GM10248 (cell line): ENCODE measurements around the gene CIAO3.

ENCODE experiments used
- CTCF ChIA-PET: fragments of 300-600 bp; sonication (Branson Sonifier 250); formaldehyde crosslinking; extraction: SDS; loops from one replicate; lab custom pipeline; 2021; ENCODE audit warnings: antibody characterized with exemption; lab: Yijun Ruan, JAX
- POLR2A ChIA-PET: fragments of 350-650 bp; sonication (Branson Sonifier 250); formaldehyde crosslinking; extraction: SDS; loops from one replicate; lab custom pipeline; 2020; ENCODE audit warnings: antibody characterized with exemption; lab: Yijun Ruan, JAX
- DNase-seq: peaks from one replicate; pipeline ENCODE4 v3.0.0; 2012; ENCODE audit errors: extremely low spot score
- TF ChIP-seq, protein P1 (sequence below): IDR thresholded peaks from 2 replicates; pipeline ENCODE4 v1.5.1; 2012; ENCODE audit warnings: mild to moderate bottlenecking, low read depth; ENCODE audit errors: extremely low read depth, missing control alignments, control extremely low read depth

CIAO3 gene

DNA sequence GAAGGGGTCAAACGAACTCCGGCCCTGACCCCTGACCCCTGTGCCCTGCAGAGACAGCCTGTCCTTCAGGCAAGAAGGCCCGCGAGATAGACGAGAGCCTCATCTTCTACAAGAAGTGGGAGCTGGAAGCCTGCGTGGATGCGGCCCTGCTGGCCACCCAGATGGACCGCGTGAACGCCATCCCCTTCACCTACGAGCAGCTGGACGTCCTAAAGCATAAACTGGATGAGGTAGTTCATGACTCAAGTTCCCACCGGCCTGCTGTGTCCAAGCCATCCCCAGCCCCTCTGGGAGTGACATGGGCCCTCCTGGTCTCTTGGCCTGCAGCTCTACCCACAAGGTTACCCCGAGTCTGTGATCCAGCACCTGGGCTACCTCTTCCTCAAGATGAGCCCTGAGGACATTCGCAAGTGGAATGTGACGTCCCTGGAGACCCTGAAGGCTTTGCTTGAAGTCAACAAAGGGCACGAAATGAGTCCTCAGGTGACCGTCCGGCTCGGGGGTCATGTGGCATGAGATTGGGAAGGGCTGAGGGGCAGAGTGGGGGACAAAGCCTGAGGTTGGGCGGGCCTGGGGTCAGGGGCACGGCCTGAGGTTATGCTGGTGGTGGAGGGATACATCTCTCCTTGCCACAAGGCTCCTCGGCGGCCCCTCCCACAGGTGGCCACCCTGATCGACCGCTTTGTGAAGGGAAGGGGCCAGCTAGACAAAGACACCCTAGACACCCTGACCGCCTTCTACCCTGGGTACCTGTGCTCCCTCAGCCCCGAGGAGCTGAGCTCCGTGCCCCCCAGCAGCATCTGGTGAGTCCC, 25.4 kb upstream of the CIAO3 start:
- no peak for DNase-seq
- CTCF ChIA-PET, result no interaction called here
- TF ChIP-seq, protein P1, sequence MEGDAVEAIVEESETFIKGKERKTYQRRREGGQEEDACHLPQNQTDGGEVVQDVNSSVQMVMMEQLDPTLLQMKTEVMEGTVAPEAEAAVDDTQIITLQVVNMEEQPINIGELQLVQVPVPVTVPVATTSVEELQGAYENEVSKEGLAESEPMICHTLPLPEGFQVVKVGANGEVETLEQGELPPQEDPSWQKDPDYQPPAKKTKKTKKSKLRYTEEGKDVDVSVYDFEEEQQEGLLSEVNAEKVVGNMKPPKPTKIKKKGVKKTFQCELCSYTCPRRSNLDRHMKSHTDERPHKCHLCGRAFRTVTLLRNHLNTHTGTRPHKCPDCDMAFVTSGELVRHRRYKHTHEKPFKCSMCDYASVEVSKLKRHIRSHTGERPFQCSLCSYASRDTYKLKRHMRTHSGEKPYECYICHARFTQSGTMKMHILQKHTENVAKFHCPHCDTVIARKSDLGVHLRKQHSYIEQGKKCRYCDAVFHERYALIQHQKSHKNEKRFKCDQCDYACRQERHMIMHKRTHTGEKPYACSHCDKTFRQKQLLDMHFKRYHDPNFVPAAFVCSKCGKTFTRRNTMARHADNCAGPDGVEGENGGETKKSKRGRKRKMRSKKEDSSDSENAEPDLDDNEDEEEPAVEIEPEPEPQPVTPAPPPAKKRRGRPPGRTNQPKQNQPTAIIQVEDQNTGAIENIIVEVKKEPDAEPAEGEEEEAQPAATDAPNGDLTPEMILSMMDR, result no peak
- POLR2A ChIA-PET, result no interaction called here

DNA sequence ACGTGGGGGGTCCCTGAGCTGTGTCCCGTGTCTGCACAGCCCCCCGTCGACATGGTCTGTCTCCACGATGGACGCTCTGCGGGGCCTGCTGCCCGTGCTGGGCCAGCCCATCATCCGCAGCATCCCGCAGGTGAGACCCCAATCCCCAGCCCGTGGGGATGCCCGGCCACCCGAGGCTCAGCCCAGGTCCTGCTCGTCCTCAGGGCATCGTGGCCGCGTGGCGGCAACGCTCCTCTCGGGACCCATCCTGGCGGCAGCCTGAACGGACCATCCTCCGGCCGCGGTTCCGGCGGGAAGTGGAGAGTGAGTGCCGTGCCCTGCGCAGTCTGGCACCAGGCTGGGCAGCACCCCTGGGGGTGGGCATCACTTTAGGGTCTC, 24.7 kb upstream of the CIAO3 start:
- no peak for DNase-seq
- TF ChIP-seq, protein P1, result no peak
- POLR2A ChIA-PET, result no interaction called here
- CTCF ChIA-PET, result no interaction called here

DNA sequence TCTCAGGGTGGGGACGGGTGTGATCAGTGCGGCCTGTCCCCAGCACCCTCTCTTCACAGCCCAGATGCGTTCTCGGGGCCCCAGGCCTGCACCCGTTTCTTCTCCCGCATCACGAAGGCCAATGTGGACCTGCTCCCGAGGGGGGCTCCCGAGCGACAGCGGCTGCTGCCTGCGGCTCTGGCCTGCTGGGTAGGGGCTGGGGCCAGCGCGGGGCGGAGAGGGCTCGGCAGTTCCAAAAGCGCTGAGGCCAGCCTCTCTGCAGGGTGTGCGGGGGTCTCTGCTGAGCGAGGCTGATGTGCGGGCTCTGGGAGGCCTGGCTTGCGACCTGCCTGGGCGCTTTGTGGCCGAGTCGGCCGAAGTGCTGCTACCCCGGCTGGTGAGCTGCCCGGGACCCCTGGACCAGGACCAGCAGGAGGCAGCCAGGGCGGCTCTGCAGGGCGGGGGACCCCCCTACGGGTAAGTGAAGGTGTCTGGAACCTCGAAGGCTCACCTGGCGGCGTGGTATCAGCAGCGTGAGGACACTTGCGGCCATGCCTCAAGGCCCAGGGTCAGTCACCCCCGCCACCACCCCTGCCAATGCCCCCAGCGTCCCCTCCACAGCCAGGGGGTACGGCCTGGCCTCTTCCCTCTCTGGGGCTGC, 24.2 kb upstream of the CIAO3 start:
- TF ChIP-seq, protein P1, result no peak
- ChIA-PET POLR2A (no interaction called here), CTCF (no interaction called here)
- DNase-seq, result no peak

DNA sequence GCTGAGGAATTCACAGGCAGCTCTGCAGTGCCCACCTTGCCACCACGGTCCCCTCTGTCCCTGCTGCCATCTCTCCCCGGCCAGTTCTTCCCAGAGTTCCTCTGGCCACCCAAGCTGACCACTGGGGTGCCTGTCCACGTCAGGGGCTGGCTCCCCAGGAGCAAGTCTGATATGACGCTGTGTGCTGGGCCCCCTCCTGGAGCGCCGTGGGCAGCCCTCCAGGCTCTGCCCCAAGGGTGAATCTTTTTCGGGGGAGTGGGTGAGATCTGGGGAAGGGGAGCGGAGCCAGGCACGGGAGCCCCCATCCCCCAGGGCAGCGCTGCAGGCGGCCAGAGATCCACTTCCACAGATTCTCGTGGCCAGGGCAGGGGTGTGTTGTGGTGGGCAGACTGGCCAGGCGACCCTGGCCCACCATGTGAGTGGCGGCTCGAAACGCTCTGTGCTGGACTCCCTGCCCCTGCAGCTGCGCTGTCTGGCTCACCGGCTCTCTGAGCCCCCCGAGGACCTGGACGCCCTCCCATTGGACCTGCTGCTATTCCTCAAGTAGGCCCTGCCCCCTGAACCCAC, 23.5 kb upstream of the CIAO3 start:
- TF ChIP-seq, protein P1, result no peak
- POLR2A ChIA-PET, result no interaction called here
- CTCF ChIA-PET, result no interaction called here
- DNase-seq, result no peak

DNA sequence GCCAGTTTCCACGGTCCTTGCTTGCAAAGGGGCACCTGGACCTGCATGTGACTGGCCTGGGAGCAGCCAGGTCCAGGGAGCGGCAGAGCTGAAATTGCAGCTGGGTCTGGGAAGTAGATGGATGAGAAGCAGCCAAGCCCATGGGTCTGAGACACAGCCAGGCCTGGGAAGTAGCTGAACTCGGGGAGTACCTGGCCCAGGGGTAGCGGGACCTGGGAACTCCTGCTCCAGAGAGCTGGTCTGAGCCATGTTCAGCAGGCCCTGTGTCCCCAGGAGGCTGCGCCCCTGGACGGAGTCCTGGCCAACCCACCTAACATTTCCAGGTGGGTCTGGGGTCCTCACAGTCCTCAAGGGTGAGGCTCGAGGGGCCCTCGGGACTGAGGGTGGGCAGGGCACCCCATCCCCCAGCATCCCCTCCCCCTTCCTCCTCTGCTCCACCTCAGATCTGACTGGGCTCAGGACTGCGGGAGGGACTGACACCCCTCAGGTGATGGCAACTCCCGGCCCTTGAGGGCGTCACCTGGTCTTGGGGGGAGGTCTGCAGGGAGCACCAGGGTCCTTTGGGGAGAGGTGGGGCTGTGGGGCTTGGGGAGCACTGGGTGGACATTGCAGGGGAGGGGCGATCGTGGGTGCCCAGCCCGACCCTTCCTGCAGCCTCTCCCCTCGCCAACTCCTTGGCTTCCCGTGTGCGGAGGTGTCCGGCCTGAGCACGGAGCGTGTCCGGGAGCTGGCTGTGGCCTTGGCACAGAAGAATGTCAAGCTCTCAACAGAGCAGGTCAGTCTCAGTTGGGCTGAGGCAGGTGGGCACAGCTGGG, 22.8 kb upstream of the CIAO3 start:
- TF ChIP-seq, protein P1, result no peak
- ChIA-PET CTCF (no interaction called here), POLR2A (no interaction called here)
- no peak for DNase-seq

DNA sequence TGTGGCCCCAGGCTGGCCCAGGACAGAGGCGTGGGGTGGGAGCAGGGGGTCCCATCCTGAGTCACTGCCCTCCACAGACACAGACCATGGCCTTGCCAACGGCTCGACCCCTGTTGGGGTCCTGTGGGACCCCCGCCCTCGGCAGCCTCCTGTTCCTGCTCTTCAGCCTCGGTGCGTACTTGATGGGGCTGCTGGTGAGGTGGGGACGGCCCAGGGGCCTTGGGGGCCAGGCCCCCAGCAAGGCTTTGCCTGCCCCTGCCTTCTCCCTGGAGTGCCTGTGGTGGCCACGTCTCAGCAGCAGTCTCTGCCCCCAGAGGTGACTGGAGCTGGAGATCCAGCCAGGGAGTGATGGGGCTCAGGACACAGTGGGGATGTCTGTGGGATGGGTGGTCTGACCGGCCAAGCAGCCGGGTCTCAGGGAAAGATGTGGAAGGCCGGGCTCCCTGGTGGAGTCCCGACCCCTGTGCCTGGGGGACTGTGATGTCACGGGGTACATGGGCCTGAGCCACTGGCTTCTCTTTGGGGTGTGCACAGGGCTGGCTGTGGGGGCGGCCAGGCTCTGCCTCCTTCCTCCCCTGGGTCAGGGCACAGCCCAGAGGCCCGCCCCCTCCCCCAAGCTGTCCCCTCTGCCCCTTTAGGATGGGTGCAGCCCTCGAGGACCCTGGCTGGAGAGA, 21.9 kb upstream of the CIAO3 start:
- CTCF ChIA-PET, result no interaction called here
- no peak for DNase-seq
- TF ChIP-seq, protein P1, result no peak
- POLR2A ChIA-PET, result no interaction called here
